ENCODE data around the gene KRT32.

KRT32 gene

DNA sequence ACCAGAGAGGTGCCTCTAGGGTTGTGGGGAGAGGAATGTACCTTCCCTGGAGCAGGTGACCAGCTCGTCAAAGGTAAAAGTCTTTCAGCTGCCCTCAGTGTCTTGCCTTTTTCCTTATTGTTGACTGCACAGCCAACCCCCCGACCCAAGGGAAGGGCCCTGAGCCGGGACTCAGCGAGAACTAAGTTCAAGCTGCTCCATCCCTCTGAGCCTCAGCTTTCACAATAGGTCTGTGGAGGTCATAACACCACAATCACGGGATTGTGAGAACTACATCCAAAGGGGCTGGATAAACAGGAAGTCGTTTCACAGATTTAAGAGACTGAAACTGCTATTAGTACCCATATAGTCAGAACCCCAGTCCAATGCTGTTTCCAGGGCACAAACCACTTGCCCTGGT lies 25.2 kb upstream of the KRT32 start:
- no peak for DNase-seq

DNA sequence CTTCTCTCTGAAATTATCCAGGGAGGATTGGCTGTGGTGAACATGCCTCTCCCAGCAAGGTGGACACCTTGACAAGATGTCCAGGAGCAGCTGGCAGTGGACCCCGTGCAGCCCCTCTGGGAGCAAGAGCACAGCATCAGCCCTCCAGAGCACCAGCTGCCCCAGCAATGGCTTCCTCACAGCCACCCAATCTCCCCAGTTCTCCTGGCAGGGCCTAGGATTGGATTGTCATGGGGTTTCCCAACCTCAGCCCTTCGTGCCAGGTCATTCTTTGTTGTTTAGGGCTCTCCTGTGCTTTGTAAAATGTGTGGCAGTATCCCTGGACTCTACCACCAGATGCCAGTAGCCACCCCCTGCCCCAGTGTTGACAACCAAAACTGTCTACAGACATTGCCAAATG lies 24.3 kb upstream of the KRT32 start:
- no peak for DNase-seq

DNA sequence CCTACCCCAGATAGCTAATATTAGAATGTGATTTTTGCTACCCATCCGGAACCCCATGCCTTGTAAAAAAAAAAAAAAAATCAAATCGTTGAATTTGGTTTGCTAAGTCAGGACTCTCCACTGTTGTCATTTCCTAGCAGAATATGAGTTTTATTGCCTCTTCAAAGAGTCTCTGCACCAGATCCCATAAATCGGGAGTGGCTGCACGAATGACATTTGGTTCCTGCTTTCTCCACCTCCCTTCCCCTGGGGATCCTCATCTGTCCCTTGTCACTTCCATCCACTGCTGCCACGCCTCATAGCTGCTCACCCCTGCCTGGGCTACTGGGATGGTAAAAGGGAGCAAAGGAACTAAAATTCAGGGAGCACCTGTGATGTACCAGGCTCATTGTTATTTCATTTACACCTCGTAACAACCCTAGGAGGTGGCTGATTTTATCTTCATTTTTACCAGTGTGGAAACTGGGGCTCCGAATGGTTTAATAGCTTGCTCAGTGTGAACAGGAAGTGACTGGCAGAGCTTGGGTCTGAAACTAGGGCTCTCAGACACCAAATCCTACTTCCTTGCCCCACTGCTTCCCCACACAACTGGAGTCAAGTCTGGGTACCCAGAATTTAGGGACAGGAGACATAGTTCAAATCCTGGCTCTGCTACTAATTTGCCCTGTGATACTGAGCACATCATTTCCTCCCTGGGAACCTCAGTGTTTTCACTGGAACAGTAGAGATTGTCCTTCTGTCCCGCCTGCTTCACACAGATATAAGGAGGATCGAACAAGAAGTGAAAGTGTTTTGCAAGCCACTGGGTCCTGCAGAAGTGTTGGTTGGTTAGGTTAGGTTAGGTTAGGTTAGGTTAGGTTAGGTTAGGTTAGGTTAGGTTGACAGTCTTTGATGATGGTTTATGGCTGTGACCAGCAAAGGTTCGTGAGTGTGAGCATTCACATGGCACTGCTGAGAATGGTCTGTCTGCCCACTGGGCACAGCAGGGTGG lies 23.1 kb upstream of the KRT32 start:
- no peak for DNase-seq

DNA sequence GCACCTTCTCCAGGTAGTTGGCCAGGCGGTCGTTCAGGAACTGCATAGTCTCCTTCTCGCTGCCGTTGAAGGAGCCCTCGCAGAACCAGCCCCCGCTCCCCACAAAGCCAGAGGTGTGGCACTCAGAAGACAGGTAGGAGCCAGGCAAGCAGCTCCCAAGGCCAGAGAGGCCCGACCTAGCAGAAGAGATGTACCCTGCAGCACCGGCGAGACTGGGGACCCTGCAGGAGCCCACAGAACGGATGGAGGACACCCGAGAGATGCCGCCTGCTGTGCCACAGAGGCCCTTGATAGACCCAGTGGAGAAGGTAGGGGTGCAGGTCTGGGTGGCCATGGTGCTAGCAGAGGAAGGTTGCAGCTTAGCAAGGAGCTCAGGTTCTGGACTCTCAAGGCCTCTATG lies 22.3 kb upstream of the KRT32 start, which contains the start of gene KRT36:
Gene KRT36, minus strand, starts transcription at position 380 of the 400 bp plus-strand sequence. Its CDS starts 46 bp downstream, at position 334.
- DNase-seq, result no peak

DNA sequence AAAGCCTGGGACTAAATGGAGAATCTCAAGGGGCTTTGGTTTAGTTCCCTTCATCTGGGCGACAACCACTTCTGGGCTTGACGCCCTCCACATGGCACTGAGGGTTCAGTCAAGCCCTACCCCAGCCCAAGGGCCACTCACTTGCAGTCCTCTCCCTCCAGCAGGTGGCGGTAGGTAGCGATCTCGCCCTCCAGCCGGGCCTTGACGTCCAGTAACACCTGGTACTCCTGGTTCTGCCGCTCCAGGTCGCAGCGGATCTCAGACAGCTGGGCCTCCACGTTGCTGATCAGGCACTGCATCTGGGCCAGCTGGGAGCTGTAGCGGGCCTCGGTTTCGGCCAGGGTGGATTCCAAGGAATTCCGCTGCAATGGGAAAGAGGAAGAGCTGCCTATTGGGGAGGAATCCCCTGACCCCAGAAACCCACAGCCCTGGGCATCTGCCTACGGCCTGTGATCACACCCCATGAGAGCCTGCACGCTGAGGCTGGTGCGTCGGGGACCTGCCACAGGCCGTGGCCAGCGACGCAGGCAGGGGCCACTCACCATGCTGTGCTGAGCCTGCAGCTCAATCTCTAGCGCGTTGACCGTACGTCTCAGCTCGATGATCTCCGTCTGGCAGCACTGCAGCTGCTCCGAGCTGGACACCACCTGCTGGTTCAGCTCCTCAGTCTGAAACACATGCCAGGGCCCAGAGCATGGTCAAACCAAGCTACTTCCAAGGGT lies 19.8 kb upstream of the KRT32 start:
- no peak for DNase-seq

DNA sequence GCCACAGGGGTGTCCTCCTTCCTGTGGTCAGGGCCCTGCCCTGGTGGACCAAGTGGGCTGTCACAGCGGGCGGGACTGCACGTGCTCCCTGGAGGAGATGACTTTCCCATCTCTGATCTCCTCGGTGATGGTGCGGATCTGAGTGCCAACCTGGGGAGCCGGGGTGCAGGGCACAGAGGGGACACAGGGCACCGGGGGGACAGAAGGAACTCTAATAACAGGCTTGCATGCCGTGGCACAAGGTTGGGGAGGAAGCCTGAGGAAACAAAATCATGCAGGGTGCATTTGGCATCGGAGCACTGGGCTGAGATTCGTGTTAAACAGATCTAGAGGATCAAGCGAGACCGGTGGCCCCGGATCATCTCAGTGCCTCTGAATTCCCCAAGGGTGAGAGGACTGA lies 19.1 kb upstream of the KRT32 start:
- DNase-seq, result no peak

DNA sequence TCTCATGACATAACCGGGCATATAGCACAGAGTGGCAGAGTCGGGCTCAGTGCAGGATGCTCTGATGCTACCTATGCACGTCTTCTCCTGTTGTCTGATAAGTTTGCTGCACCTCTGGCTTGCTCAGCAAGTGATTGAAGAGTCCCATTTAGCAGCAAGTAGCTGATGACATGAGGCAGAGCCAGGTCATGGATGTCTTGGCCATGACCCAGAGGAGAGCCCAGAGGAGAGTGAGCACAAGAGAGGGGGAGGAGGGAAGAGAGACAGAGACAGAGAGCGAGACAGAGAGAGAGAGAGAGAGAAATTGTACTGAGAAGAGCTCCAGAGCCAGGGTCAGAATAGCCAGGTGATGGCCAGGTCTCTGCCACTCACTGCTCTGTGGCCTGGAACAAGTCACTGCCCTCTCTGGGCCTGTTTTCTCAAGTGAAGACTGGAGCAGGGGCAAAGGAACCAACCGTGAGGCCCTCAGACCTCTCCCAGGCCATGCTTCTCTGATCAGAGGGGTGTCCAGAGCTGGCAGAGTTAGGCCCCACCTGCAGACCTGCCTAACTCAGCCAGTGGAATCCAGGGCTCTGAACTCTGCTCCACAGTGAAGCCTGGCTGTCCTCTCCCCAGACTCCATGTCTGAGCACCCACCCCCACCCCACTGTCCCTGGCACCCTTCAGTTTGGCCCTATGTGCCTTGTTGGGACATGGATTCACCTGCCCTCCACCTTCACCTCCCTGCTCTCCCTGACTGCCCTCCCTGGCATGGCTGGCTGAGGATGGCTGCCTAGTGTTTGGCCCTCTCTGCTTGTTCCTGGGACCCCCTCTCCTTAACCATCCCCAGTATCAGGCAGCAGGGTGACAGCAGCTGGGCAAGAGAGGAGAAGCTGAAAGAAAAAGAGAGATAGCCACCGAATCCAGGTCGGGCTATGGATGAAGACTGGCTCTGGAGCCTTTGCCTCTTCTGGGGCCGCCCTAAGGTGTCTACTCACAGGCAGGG lies 18.0 kb upstream of the KRT32 start:
- DNase-seq, result no peak

DNA sequence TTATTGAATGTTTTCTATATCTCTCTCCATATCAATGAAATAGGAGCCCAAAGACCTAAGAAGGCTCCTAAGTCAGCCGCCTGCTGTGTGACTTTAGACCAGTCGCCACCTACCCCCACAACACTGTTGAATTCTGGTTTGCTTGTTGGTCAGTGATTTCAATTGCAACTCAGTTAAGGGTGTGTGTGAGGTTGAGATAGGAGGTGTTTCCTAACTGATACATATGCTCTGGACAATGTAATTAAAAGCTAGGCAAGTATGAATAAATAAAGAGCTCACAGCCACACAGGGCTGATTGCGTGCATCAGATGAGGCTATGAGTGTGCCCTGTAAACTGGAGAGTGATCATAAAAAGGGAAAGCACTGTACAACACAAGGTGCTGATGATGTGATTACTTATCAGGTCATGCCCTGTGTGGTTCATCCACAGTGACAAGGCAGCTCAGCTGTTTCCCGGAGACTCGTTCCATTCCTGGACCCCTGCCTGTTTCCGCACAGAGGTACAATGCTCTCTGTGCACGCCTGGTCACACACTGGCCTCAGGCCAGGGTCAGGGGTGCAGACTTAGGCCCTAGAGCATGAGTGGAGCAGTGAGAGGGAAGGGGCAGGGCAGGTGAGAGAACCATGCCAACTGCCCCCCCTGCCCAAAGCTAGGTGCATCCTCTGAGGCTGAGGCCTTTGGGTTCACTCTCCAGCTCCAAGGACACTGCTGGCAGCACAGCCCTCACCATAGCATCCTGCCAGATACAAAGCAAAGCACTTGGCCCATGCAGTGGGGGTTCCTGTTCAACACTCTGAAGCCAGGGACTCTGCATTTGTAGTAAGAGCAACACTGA lies 17.0 kb upstream of the KRT32 start:
- no peak for DNase-seq

DNA sequence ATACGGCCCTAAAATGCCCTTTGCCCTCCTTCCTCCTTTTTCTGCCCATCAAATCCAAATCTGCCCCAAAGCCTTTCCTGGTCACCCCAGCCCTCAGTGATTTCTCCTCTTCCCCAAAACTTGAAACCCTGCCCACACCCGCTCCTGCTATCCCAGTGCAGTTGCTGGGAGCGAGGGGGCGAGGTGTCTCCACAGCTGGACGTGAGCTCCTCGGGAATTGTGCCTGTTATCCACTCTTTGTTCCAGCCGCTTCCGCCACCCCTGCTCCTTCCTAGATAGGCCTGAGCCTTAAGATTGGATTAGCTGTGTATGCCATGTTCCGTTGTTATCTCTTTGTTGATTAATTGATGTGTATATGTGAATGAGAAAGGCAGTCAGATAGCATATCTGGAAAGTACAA lies 16.3 kb upstream of the KRT32 start:
- DNase-seq, result no peak

DNA sequence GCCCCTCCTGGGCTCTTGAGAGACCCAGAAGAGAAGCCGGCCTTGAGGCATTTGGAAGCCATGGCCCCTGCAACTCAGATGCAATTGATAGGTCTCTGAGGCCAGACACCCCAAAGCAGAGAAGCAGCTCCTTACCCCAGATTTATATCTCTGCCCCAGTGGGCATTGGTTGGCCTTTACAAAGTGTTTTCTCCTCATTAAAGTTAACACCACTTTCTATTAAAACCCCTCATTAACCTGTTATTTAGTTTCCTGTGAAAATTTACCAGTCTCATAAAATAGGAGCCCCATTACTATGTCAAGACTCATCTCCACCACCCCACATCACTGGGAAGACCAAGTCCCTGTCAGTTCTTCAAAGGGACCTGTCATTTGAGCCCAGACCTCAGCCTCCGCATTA lies 13.8 kb upstream of the KRT32 start, which contains the start of gene KRT35:
Gene KRT35, minus strand, starts transcription at position 116 of the 400 bp plus-strand sequence. Its CDS starts 54 bp downstream, at position 62.
- no peak for DNase-seq

DNA sequence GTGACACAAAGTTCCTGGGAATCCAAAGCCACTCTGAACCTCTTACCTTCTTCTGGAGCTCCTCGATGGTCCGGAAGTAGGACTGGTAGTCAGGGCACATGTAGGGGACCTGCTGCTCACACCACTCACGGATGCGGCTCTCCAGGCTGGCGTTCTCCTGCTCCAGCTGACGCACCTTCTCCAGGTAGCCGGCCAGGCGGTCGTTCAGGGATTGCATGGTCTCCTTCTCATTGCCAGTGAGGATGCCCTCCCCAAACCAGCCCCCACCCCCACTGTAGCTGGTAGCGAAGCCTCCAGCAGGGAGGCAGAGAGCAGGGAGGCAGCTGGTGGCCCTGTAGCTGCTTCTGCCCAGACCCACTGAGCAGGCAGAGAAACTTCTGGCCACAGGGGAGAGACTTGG lies 13.4 kb upstream of the KRT32 start:
- no peak for DNase-seq

DNA sequence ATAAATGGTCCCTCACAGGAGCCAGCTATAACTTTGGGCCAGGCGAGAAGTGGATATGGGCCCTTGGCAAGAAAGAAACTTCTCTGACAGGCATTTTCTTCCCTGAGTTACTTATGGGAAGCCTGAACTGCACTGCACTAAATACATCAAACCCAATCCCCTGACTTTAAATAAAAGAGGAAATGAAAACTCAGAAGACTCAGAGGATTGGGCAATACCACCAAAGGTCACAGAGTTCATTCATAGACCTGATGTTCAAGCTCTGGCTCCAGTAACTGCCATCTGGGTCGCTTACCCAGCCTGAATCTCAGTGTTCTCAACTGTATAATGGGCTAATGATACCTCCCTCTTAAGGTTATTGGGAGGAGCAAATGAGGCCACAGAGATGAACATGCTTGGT lies 12.9 kb upstream of the KRT32 start:
- DNase-seq, result no peak

DNA sequence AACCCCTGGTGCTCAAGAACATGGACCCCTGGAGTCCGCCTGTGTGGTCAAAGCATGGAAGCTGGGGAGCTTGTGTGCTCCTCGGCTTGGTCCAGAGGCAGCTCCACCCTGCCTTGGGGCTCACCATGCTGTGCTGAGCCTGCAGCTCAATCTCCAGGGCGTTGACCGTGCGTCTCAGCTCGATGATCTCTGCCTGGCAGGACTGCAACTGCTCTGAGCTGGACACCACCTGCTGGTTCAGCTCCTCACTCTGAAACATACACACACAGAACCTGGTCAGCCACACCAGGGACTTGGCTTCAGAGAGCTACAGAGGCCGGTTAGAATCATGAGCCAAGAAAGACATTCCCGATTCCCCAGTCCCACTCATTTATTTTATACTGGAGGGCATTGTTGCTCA lies 11.1 kb upstream of the KRT32 start:
- DNase-seq, result no peak

DNA sequence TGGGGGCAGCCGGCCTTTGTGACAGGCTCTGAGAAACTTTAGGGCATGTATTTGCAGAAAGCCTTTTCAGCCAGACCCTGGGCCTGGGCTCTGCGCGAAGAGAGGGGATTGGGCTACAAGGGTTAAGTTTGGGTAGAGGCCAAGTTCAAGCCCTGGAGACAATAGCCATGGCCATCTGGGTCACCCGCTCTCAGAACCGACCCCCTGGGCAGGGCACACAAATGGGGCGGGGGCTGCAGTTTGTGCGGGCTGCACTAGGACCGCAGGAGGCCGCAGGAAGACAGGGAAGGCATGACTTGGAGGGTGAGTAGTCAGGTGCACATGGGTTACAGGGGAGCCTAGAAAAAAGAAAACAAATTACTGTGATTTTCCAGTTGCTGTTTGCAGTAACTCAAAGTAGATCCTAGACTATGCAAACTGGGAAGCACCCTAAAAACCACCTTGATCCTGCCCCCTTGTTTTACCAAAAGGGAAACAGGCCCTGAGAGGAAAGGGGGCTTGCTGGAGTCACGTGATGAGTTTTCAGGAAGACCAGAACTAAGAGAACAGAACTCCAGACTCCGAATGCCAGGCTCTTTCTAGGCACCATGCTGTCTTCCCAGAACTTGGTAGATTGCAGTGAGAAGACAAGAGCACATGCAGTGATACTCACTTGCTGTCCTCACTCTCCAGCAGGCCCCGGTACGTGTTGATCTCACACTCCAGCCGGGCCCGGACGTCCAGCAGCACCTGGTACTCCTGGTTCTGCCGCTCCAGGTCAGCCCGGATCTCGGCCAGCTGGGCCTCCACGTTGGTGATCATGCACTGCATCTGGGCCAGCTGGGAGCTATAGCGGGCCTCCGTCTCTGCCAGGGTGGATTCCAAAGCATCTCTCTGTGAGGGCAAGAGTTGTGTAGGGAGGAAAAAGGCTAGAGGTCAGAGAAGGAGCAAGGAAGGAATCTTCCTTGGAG lies 10.0 kb upstream of the KRT32 start:
- no peak for DNase-seq

DNA sequence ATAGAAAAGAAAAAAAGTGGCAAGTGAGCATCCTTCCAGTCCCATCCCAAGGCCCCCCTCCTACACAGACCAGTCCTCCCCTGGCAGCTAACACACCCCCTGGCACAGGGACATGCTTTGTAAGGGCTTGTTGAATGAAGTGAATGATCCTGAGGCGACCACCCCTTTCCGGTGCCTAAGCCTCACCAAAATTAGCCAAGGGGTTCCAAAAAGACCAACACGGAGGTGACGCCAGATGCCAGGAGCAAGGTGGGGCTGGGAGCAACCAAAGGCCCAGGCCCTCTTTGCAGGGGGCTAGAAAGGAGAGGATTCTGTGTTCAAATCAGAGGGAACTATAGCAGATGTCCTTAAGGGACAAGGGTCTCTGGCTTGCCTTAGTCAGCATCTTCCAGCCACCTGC lies 8.2 kb upstream of the KRT32 start:
- no peak for DNase-seq

DNA sequence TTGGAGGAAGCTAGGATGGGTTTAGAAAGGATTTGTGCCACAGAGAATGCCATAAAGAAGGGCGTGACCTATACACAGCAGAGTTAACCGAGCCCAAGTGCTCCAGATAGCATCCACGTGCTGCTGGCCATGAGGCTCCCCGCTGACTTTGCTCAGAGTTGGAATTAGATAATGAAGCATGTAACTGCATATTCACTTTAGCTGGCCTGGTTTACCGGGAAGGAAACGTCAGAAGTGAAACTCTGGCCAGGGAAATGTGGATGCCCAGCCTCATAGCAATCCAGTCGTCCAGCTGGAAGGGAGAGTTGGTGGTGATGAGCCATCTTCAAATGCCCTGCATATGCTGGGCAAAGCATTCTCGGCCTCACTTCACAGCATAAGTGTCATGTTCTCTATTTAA lies 7.7 kb upstream of the KRT32 start:
- DNase-seq, result no peak

DNA sequence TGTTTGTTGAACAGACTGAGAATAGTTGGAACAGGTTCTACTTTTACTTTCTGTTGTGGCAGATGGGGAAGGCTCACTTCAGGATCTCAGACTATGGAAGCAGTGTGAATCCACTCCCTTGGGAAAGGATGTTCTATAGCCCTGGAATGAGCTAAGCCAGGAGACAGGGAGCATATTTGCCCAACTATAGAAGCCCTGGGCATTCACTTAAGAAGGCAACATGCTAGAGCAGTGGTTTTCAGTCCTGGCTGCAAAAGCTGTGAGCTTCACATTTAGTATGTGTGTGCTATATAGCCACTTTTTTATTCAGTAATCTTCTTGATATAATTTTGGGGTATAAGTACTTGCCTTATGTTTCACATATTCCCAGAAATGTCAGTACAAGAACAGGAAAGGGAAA lies 1.2 kb upstream of the KRT32 start:
- no peak for DNase-seq

DNA sequence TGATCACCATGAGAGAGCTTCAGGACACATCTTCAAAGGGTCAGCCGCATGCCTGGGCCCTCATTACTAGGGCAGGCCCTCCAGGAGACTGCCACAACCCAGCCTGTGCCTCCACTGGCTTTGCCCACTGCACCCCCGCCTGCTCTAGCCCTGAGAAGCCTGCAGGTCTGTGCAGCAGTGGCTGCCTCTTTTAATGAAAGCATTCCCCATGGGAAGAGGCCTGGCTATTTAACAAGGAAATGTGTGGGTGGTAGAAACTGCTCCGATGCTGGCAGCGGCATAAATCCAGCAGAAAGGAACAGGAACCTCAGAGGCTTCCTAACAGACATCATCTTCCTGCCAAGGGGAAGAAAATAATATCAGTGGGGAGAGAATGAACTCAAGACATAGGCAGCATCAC lies 375 bp upstream of the KRT32 start:
- DNase-seq, result no peak

DNA sequence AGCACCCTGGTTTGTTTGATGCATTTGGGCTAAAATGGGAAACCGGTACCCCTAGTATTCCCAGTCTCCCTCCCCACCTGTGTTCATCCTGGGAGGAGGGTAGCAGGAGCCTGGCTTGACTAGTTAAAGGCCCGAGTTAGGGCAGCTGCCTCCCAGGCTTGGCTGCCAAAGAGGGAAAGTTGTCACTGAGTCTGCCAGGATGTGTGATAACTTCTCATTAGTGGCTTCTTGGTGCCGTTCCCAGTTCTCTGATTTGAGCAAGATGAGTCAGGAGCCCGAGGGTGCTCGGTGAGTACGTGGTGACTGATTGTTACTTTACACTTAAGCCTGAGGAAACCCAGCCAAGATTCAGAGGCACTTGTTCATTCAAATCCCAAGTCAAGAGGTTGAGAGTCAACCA lies 2.5 kb downstream of the KRT32 start:
- DNase-seq, result no peak

DNA sequence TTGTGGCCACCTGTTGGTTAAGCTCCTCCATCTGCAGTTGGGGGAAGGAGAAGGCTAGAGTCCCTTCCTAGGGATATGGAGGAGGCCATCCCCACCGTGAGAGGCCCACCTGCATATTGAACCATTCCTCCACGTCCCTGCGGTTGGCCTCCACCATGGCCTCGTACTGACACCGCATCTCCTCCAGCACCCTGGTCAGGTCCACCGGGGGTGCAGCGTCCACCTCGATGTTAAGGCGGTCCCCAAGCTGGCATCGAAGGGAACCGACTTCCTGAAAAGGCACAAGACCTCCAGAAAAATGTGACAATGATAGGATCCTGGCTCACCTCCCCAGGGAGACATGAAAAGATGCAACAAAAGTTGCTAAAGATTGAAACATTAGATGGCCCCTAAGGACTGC lies 3.0 kb downstream of the KRT32 start:
- no peak for DNase-seq

DNA sequence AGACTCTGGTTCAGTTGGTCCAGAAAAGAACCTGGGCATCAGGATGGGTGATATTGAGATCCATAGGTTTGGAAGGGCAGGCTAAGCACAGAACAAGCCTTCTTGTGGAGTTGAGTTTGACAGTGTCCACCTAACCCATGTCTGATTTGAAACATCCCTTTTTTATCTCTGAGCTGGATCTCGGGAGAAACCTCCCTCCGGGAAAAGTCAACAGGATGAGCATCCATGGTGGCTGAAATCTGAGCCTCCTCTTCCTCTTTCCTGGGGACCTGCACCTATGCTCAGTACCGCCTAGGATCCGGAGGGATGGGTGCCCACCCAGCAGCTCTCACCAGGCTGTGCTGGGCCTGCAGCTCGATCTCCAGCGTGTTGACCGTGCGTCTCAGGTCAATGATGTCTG lies 3.4 kb downstream of the KRT32 start:
- DNase-seq, result no peak
